Activated CD4-positive, alpha-beta T cell treated with anti-CD3 and anti-CD28 coated beads for 4 hours (primary cell): ENCODE data around the gene C2.

Experiments
- DNase-seq, 2 donors: peaks; one replicate each; pipeline ENCODE4 v3.0.0-alpha.2; 2020

Gene C2

DNA sequence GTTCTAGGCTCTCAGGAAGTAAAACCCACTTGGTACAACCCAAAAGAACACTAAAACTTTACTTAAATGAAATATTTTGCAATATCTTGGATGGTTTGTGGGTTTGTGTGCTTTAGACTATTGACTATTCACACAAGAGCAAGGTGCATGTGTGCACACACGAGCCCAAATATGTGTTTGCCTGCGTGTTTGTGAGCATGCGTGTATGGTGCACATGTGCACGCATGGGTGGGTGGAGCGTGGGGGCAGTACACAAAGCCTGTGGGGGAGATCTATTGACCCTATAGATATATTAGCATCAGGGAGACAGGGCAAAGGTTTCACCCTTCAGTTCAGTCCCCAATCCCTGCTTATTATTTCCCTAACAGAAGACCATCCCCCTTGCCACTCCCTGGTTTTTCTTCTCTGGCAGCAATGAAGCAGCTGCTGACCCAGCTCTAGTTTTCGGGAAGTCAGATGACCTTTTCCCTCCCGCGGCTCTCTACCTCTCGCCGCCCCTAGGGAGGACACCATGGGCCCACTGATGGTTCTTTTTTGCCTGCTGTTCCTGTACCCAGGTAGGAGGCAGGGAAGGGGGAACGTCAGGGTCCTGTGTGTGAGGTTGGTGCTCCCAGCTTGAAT, at the start of gene C2:
TSS of gene C2 (plus strand) at position 476 of the 621 bp plus-strand sequence. CDS start at position 512, 36 bp downstream.
- DNase-seq = no peak

DNA sequence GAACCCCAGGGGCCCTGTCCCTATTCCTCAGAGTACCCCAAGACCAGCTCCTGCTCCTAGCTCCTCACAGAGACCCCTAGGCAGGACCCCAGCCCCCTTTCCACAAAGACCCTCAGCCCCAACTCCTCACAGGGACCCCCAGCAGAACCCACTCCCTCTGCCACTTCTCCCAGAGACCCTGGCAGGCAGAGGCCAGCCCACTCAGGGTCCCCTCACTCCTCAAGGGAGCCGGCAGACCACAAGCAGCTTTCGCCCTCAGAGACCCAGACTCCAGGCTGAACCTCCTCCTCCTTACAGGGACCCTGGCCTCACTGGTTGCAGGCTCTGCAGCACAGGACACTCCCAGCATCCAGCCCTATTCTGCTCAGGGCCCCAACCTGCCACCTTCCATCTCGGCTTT, 49.3 kb upstream of the C2 start:
- no peak for DNase-seq

DNA sequence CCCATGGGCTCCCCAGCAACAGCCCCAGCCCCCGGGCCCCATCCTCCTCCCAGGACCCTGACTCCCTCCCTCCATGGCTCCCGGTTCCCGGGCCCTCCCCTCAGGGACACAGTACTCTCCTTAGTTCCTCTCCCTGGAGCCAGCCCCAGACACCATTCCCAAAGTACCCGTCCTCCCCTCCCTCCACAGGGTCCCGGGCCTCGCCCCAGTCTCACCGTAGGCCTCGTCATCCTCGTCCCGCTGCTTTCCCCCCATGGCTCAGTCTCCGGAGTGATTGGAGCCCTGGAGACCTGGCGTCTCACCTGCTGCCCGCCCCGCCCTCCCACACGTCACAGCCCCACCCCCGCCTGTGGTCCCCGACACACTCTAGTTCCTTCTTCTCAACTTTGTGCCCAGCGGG, 48.8 kb upstream of the C2 start, which contains the start of gene SLC44A4:
TSS of gene SLC44A4 (minus strand) at position 272 of the 400 bp plus-strand sequence. CDS start at position 255, 17 bp downstream.
- DNase-seq = no peak

DNA sequence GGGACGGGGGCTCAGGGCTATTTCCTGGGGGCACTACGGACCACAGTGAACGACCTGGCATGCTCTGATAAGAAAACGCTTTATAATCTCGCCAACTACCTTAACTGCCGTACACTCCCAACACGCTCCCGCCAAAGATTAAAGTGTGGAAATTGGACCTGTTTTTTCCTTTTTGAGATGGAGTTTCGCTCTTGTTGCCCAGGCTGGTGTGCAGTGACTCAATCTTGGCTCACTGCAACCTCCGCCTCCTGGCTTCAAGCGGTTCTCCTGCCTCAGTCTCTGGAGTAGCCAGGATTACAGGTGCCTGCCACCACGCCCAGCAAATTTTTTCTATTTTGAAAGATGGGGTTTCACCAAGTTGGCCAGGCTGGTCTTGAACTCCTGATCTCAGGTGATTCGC, 48.4 kb upstream of the C2 start:
- no peak for DNase-seq

DNA sequence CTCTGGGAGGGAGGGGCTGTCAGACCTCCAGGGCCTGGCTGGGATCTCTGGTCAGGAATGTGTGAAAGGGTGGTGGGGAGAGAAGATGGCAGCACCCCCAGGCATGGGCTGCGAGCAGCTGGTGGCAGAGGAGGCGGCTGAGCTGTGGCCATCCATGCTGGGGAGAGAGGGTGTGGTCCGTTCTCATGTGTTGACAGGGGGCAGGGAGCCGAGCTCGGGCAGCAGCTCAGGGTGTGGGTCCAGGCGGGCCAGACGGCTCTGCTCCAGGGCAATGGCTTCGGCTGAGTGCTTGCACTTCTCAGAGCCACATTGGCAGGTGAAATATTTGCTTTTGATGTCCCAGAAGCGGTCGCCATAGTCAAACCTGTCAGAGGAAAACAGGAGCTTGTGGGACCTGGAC, 47.6 kb upstream of the C2 start:
- DNase-seq = no peak

DNA sequence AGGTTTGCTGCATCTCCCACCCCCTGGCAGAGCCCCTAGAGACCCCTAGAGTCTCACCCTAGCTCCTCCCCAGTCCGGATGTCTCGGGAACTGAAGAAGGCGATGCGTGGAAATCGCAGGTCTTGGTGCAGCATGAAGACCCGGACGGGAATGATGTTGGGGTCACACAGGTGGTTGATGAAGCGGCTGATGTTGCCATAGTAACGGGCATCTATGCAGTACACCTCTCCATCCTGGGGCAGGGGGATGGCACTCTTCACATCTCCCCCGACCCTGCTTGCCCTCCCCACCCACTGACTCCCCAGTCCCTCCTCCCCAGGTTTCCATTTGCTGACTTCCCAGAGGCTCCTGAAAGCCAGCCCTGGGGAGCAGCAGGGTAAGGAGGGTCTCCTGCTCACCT, 46.9 kb upstream of the C2 start:
- DNase-seq = no peak

DNA sequence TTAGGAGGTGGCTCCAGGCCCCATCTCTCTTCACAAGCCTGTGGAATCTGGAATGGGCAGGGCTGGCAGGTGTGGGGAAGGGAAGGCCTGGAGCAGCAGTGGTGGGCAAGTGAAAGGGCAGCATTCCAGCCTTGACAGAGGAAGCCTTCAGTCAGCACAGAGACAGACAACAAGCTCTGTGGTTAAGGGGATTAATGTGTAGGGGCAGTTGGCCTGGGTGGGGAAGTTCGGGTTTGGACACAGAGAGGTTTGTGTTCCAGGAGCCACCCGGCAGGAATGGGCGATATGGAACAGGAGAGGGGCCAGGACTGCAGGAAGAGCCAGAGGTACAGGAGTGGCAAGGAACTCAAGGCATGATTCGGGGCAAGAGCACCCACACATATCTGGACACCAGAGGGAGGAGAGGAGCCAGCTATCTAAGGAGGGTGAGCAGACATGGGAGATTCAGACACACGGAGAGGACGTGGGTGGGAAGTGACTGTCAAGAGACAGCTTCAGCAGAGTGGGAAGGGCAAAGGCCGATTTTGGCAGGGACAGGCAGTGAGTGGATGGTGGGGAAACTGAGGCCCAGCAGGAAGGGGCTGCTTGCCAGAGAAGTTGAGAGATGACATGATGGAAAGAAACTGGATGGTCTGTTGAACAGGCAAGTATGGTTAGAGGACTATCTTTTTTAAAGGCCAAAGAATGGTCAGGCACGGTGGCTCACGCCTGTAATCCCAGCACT, 46.2 kb upstream of the C2 start:
- DNase-seq = no peak

DNA sequence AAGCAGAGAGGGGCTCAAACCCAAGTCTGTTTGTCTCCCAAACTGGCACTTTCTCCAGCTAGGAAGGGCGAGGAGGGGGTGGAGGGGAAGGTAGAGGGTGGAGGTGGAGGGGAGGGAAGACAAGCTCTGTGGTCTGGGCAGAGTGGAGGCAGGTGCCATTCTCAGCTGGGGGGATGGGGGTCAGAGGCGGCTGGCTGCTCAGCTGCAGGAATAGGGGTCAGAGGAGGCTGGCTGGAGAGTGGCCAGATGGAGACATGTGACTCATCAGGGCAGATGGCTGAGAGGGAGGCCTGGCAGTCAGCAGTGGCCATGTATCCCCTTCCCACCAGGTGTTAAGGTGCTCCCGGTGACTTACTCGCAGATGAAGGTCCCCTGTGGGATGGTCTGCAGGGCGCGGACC, 45.2 kb upstream of the C2 start:
- no peak for DNase-seq

DNA sequence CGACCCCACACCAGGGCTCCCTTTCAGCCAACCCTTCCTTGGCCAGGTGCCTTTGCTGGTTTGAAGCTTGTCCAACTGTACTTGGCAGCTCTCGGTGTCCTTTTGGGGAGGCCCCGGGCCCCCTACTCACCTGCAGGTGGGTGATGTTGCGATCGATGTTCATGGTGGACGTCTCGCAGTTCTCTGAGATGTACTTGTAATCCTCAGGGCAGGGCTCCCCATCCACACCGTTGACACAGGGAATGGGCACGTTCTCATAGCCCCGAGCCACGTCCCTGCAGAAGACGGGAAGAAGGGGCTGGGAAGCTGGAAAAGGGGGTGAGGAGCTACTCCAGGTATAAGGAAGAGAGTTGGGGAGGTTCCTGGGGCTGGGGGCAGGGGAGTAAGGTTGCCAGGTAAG, 43.8 kb upstream of the C2 start:
- DNase-seq = no peak

DNA sequence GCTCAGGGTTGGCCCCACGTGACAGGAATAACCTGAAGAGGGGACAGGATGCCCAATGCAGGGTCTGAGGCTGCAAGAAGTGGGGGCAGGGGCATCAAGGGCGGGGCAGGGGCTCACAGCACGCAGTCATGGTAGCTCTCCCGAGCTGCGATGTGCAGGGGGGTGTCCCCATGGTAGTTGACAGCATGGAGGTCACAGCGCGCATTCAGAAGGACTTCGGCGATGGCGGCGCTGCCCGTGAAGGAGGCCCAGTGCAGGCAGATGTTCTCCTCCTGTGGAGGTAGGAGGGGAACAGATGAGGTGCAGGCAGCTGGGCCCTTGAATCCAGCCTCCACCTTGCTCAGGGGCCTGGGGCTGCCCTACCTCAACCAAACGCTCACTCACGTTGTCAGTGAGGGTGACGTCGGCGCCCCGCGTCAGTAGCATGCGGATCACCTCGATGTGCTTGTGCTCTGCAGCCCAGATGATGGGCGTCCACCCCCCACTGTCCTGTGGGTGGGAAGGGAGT, 42.9 kb upstream of the C2 start:
- DNase-seq = no peak

DNA sequence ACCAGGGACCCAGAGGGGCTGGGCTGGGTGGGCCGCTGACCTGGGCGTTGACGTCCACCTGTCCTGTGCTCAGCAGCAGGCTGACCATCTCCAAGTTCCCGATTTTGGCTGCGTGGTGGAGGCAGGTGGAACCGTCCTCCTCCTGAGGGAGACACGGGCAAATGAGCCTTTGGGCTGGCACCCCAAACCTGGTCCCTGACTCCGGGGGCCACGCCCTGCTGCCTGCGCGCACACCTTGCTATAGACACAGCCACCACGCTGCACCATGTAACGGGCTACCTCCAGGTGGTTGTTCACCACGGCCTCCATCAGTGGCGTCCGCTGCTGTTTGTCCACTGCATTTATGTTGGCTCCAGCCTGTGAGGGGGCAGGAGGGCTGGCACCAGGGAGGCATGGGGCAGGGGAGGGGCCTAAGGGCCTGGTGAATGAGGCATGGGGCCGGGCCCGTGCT, 41.0 kb upstream of the C2 start:
- DNase-seq = no peak

DNA sequence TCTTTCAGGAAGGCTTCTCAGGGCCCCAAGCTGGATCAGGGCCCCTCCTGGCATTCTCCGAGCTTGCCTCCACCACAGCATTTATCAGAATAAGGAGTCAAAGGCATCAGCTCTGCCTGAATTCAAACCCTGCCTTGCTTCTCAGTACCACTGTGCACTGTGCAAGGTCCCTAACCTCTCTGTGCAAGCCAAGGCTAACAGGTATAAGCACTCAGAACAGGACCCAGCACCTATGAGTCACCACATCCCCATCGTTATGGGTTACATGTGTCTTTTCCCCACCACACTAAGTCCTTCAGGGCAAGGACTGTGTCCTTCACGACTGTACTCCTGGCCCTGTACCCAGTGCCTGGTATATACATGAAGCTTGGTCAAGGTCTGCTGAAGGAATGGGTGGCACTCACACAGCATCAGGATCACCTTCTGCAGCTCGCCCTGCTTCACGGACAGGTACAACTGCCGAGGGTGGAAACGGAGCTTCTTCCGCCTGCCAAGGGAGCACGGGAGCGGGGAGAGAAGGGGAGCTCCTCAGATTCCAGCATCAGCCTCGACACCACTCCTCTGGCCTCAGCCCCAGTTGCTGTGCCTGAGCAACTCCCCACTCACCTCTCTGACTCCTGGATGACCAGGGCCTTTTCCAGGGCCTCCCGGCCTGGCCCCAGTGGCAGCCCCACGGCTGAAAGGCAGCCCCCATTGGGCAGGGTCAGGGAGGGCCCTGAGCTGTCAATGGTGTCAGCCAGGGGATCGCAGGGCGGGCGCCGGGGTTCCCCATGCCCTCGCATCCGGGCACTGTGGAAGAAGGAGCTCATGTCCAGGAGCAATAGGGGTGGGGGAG, 40.1 kb upstream of the C2 start:
- DNase-seq = no peak

DNA sequence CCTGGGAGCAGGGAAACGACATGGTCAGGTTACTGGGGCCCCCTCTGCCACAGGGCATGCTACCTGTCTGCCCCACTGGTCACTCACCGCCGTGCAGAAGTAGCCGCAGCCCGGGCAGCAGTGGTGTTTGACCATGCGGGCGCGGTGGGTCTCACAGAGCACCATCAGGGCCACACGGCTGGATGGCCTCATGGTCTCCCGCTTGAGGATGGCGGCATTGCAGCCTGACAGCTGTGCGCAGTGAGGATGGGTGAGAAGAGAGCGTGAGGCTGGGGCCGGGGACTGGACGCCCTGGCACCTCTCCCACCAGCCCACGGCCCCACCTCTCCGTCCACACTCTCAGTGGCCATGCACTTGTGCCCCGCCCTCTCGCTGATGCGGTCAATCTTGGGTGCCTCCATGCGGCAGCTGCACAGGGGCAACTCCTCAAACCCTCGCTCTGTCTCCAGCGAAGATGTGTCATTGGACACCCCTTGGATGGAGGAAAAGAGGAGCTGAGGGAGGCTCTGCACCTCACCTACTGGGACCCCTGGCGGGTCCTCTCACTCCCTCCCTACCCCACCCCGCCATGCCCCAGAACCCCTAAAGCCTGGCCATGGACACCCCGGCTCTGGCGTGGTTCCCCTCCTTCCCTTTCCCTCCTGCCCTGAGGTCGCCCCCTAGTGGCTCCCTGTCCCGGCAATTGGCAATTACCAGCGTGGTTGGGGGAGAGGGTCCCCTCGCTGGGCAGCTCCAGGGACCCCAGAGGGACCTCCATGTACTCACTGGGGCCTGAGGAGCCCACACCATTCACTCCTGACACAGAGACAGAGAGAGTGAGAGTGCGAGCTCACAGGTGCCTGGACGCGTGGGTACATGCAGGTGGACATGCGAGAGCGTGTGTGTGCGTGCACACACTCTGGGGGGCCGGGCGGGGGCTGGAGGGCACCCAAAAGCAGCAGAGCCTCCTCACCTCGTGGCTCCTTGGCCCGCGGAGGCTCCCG, 39.0 kb upstream of the C2 start:
- DNase-seq = peak; percentile 56 to 64

DNA sequence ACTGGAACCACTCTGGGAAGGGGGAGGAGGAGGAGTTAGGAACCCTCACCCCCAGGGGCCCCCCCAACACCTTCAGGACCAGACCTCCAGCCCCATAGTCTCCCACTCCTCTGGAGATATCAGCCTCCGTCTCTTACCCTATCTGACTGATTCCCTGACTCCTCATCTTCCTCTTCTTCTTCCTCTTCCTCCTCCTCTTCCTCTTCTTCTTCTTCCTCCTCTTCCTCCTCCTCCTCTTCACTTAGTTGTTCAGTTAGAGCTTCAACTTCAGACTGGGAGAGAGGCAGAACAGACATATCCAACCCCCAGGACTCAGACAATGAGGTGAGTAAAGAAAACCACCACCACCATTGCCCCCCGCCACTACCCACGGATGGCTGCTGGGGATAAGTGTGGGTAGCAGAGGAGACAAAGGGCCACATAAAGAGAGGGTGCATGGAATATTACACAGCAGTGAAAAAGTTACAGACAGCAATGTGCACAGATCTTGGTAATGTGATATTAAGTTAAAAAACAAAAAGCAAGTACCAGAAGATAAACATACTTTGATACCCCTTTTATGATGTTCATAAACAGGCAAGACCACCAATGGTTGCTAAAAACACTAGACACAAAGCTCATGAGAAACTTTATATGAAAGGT, 38.1 kb upstream of the C2 start:
- no peak for DNase-seq

DNA sequence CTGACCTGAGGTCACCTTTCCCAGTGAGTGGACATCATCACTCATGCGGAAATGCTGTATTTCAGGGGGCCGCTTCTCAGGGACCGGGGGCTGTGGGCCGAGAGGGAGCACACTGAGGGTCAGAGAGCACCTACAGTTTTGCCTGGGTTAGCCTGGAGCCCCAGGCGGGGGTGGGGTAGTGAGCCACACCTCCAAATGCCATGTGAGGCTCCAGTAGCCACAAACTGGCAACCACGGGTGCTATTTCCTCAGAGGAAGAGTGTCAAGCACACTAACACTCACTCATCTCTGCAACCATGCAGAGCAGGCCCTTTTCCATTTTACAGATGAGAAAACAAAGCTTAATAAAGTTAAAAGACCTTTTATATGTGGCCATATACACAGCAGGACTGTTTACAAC, 34.7 kb upstream of the C2 start:
- no peak for DNase-seq

DNA sequence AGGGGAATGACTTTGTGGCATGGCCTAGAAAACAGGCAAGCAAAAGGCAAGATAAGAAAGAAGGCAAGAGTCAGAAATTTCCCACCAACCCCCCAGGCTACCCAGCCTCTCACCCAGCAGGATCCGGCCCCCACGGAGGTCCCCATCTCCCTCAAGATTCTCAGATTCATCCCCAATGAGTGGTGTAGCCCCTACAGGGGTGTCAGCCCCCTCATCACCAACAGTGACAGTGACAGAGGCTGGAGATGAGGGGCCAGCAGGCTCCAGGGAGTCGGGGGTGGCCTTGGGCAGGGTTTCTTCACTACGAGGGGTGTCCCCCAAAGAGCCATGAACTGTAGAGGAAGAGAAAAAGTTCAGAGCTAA, 31.0 kb upstream of the C2 start:
- DNase-seq = no peak

DNA sequence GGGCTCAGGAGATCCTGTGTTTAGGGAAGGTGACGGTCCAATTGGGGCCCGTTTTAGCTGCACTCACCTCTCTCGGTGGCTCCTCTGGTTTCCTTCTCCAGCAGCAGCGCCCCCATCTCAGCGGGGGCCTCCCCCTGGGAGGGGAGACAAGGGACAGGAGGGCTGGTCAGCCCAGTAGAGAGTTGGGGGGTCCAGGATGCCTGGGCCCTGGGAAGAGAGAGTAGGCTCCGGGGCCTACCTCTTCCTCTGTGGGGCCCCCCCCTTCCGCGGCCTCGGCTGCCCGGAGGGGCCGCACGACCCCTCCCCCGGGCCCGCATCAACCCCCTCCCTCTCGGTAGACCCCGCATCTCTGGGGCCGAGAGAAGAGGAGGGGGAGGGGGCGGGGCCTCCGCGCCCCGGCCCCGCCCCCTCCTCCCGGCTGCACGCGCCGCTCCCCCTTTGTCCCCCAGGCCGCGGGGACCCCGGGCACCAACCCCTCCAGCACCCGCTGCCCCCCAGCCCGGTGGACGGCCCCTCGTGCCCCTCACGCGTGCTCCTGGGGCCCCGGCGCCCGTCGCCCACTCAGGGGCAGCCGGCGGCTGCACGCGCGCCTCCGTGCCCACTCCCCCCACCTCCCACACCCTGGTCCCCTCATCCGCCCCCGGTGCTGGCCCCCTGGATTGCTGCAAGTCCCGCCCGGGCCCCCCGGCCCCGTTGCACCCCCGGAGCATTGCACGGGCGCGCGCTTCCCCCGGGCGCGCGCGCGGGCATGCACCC, 30.5 kb upstream of the C2 start:
- DNase-seq = no peak

DNA sequence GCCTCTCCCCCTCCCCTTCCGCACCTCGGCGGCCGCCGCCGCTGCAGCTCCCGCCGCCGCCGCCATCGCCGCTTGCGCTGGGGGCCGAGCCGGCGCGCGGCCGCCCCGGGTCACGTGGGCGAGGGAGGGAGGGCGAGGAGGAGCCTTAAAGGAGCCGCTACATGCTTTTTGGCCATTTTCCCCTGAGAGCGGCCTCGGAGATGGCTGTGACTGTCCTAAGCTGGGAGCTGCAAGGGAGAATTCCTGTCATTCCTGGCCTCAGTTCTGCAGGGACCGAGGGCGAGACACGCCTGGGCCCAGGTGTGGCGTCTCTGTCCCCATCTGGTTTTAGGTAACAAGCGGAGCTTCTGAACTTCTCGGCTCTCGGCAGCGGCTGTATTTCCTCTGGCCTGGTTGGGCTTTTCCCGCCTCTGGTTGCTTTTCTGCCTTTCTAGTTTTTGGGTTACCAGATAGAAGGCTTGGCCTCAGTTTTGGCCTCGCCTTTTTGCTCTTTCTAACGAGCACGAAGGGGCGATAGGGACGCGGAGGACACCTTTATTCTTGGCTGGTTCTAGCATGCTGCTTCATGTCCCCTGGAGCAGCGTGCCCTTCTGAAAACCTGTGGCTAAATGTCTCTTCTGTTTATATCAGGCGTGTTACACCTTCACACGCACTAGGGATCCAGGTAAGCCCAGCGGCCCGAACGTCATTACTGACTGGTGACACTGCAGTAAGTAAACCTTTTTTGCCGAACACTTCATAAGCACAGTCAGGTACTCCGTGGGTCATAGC, 29.7 kb upstream of the C2 start, which contains the start of gene EHMT2:
TSS of gene EHMT2 (minus strand) at position 87 of the 771 bp plus-strand sequence. CDS start at position 66, 21 bp downstream.
- peak; percentile 78 to 80 for DNase-seq

DNA sequence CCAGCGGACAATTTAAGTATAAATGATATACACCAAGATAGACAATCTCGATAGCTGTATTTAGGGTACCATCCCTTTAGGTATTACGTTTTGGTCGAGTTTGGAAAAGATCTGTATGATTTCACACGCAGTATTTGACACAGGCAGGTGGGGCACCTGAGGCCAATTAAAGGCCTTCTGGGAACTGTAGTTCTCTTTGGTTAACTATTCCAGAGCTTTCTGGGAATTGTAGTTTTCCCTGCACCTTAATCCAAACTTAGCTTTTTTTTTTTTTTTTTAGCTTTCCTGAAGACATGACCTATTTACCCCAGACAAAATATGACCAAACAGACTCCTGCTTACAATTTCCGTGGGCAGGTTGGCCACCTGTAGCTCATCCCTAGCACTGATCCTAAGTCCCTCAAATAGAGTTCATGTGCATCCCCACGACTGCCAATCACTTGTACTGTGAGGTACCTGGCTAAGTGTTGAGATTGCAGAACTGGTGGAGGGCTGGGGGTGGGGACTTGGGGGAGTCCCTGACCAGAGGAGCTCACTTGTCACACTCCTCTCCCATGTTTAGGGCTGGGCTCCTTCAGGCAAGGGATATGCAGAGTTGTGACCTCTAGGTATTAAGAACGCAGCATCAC, 29.0 kb upstream of the C2 start:
- peak; percentile 28 to 31 for DNase-seq

DNA sequence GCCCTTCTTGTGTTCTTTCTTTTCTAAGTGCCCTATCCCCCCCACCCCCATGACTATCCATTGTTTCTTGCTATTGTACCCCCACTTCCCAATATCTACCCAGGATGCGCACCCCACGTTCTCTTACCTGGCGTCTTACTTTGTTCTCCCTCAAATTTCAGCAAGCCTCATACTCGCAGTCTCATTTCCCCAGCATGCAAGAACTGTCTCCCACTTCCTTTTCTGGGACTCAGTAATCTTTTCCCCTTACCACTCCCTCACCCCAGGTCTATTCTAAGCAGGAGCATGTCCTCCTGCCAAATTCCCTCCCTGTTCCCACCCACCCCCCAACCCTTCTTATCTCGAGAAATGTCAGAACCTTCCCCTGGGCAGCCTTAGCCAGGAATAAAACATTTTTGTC, 28.3 kb upstream of the C2 start:
- DNase-seq = no peak
